ENCODE data around the gene MAP4. TPM values are rescaled to one million over a fixed set of nuclear protein-coding genes. Genes with fewer than 3 reads are reported as not detected.
A peak's percentile ranks its signal among the peaks of the same experiment; 100 is the strongest.
"Not testable (repeated sequence)": the region's sequence is repeated elsewhere in the genome, so short reads cannot be mapped to it uniquely, and the experiment has no call there.

The MAP4 gene
- total RNA-seq, 1 donor from 2014 or later = 54.6 TPM

GRCh38 chr3:47888986-47889757 lies 127.0 kb downstream of the MAP4 start:
- H3F3A ChIP-seq (ENCODE audit: low read depth) = peaks cover 61% of the 10 kb centered on the region
- Mint-ChIP-seq H3K36me3 (peaks cover 29% of the 10 kb centered on the region), H3K4me1 (peaks cover 65% of the 10 kb centered on the region), H3K27ac (peak overlapping the region; percentile 99), H3K9me3 (peaks cover 3% of the 10 kb centered on the region), H3K4me3 (peak overlapping the region; percentile 69), H3K27me3 (ENCODE audit: insufficient read depth, low read depth) (peaks cover 4% of the 10 kb centered on the region)
- H3K9ac ChIP-seq = no peak overlapping the region
- peaks cover 35% of the 10 kb centered on the region for H3K79me2 ChIP-seq (ENCODE audit: low read depth)
- peaks cover 50% of the 10 kb centered on the region for H3K4me1 ChIP-seq
- TF ChIP-seq CTCF (IDR thresholded peaks at IDR 0.05) = no peak
- TF ChIP-seq EZH2phosphoT487 (IDR thresholded peaks at IDR 0.05) = no peak
- no peak for TF ChIP-seq EZH2 (IDR thresholded peaks at IDR 0.05)
- peak overlapping the region; percentile 99 for H3K27ac ChIP-seq
- no peak overlapping the region for H2AFZ ChIP-seq (replicated peaks)
- H3K9me3 ChIP-seq (ENCODE audit: low read depth) = no peaks in the 10 kb centered on the region
- H3K36me3 ChIP-seq = no peaks in the 10 kb centered on the region
- no peaks in the 10 kb centered on the region for H3K27me3 ChIP-seq
- peak overlapping the region; percentile 40 for H3K4me3 ChIP-seq
- H3K4me2 ChIP-seq = peak overlapping the region; percentile 83
- DNase-seq (ENCODE audit: low spot score) = no peak
- H4K20me1 ChIP-seq (ENCODE audit: low read depth) = no peaks in the 10 kb centered on the region

- not testable (repeated sequence) for H4K20me1 ChIP-seq (ENCODE audit: low read depth); H3K27ac ChIP-seq; DNase-seq (ENCODE audit: low spot score); H3K4me2 ChIP-seq; H3K9ac ChIP-seq; H3K36me3 ChIP-seq; H2AFZ ChIP-seq (replicated peaks); H3K4me3 Mint-ChIP-seq; H3K9me3 ChIP-seq (ENCODE audit: low read depth); H3K27me3 ChIP-seq; H3K9me3 Mint-ChIP-seq; H3K27me3 Mint-ChIP-seq (ENCODE audit: insufficient read depth, low read depth); H3K4me3 ChIP-seq
- Mint-ChIP-seq H3K27ac (peak overlapping the region; percentile 84), H3K36me3 (peaks cover 37% of the 10 kb centered on the region), H3K4me1 (peaks cover 56% of the 10 kb centered on the region)
- H3K4me1 ChIP-seq = peaks cover 44% of the 10 kb centered on the region
- H3K79me2 ChIP-seq (ENCODE audit: low read depth) = peaks cover 35% of the 10 kb centered on the region
- peaks cover 51% of the 10 kb centered on the region for H3F3A ChIP-seq (ENCODE audit: low read depth)
Measured at GRCh38 chr3:47887991-47888390, 128.2 kb downstream of the MAP4 start.

- Mint-ChIP-seq H3K9me3 (peaks cover 3% of the 10 kb centered on the region), H3K36me3 (peaks cover 35% of the 10 kb centered on the region), H3K27ac (peak overlapping the region; percentile 19), H3K4me3 (no peak overlapping the region), H3K27me3 (ENCODE audit: insufficient read depth, low read depth) (peaks cover 2% of the 10 kb centered on the region), H3K4me1 (peaks cover 27% of the 10 kb centered on the region)
- H4K20me1 ChIP-seq (ENCODE audit: low read depth) = no peaks in the 10 kb centered on the region
- H2AFZ ChIP-seq (replicated peaks) = no peak overlapping the region
- no peak for TF ChIP-seq EZH2phosphoT487 (IDR thresholded peaks at IDR 0.05)
- no peak for TF ChIP-seq EZH2 (IDR thresholded peaks at IDR 0.05)
- no peak for TF ChIP-seq CTCF (IDR thresholded peaks at IDR 0.05)
- H3K9me3 ChIP-seq (ENCODE audit: low read depth) = no peaks in the 10 kb centered on the region
- H3K4me1 ChIP-seq = peaks cover 15% of the 10 kb centered on the region
- H3K9ac ChIP-seq = no peak overlapping the region
- H3K4me2 ChIP-seq = no peak overlapping the region
- no peaks in the 10 kb centered on the region for H3K36me3 ChIP-seq
- no peaks in the 10 kb centered on the region for H3K27me3 ChIP-seq
- H3K79me2 ChIP-seq (ENCODE audit: low read depth) = peaks cover 35% of the 10 kb centered on the region
- no peak overlapping the region for H3K4me3 ChIP-seq
- no peak for DNase-seq (ENCODE audit: low spot score)
- peaks cover 23% of the 10 kb centered on the region for H3F3A ChIP-seq (ENCODE audit: low read depth)
- H3K27ac ChIP-seq = peak overlapping the region; percentile 73
Measured at GRCh38 chr3:47885168-47885567, 131.0 kb downstream of the MAP4 start.

- Histone ChIP-seq H3K4me2 (no peak overlapping the region), H3K9ac (no peak overlapping the region), H3K27ac (peak overlapping the region; percentile 73), H4K20me1 (ENCODE audit: low read depth) (no peaks in the 10 kb centered on the region), H3K79me2 (ENCODE audit: low read depth) (peaks cover 35% of the 10 kb centered on the region), H3K36me3 (no peaks in the 10 kb centered on the region), H3K9me3 (ENCODE audit: low read depth) (no peaks in the 10 kb centered on the region), H3F3A (ENCODE audit: low read depth) (peaks cover 17% of the 10 kb centered on the region), H3K4me3 (no peak overlapping the region), H2AFZ (replicated peaks) (no peak overlapping the region), H3K4me1 (peaks cover 10% of the 10 kb centered on the region), H3K27me3 (no peaks in the 10 kb centered on the region)
- H3K9me3 Mint-ChIP-seq = peaks cover 3% of the 10 kb centered on the region
- no peak for TF ChIP-seq EZH2phosphoT487 (IDR thresholded peaks at IDR 0.05)
- TF ChIP-seq CTCF (IDR thresholded peaks at IDR 0.05) = no peak
- no peak for TF ChIP-seq EZH2 (IDR thresholded peaks at IDR 0.05)
- H3K27ac Mint-ChIP-seq = peak overlapping the region; percentile 19
- peaks cover 2% of the 10 kb centered on the region for H3K27me3 Mint-ChIP-seq (ENCODE audit: insufficient read depth, low read depth)
- peaks cover 35% of the 10 kb centered on the region for H3K36me3 Mint-ChIP-seq
- no peak for DNase-seq (ENCODE audit: low spot score)
- peaks cover 22% of the 10 kb centered on the region for H3K4me1 Mint-ChIP-seq
- H3K4me3 Mint-ChIP-seq = no peak overlapping the region
Measured at GRCh38 chr3:47884603-47885002, 131.6 kb downstream of the MAP4 start.

All from neural progenitor cell (in vitro differentiated cells).